Fibroblast of the aortic adventitia (primary cell): Measurements from ENCODE around the gene CST6. TPM values are rescaled to one million over a fixed set of nuclear protein-coding genes. Genes with fewer than 3 reads are reported as not detected.
"Not testable (repeated sequence)": the region's sequence is repeated elsewhere in the genome, so short reads cannot be mapped to it uniquely, and the experiment has no call there.

Source experiments
- DNase-seq: peaks from one replicate; pipeline ENCODE4 v3.0.0-alpha.2; 2010; ENCODE audit warnings: low read depth
- H3K4me3 ChIP-seq: 2 replicates; pipeline ENCODE4 v1.5.1; 2011; ENCODE audit warnings: low read depth, mild to moderate bottlenecking, control low read depth, low read length, moderate library complexity
- CTCF ChIP-seq: IDR thresholded peaks from 2 replicates; pipeline ENCODE4 v1.5.1; 2011; ENCODE audit warnings: mild to moderate bottlenecking, low read length, control low read depth, inconsistent platforms; ENCODE audit not compliant: insufficient read depth
- total RNA-seq: library from RNA; depleted of rRNA; stranded (reverse); fragments of >200 nt; gene quantifications from 2 replicates; pipeline ENCODE4 v1.2.3, GENCODE V29; 2012; ENCODE audit warnings: low replicate concordance

The CST6 gene
- total RNA-seq, 1 donor = 1.7 TPM

DNA sequence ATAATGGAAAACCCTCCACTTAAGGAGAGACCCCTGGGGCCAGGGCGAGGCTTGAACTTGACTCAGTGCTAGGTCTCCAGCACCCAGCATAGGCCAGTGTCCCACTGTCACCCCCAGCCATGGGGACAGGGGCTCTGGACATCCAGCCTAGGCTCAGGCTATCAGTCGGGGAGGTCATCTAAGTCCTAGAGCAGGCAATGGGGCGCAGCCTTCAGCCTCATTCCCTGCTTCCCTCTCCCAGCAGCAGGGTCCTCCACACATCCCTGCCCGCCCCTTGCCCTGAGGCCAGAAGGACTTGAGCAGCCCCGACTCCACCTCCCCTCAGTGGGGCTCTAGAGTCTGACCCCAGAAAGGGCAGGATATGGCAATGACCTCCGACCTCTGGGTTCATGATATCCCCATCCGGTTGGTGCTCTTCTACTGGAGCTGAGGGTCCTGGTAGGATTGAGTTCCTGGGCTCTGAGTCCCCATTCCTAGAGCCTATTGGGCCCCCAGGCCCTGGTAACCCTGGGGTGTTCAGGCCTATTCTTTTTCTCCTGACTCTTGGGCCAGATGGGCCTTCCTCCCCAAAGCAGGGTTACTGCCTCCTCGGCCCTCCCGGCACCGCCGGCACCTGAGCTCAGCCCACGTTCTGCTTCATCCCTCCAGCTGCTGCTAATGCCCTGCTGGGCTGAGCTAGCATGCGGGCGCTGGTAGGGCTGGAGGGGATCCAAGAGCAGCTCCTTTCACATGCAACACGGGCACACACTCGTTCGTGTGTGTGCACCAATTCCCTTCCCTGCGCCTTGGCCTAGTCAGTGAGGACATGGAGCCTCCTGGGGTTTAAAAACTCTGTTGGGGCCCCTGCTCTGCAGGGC, 4.4 kb downstream of the CST6 start:
- TF ChIP-seq CTCF = no peak
- no peak overlapping the region for H3K4me3 ChIP-seq
- no peak for DNase-seq

- no peak for TF ChIP-seq CTCF
- no peak for DNase-seq
- H3K4me3 ChIP-seq = no peak overlapping the region
Measured at GRCh38 chr11:66016793-66017177, 5.0 kb downstream of the CST6 start.

DNA sequence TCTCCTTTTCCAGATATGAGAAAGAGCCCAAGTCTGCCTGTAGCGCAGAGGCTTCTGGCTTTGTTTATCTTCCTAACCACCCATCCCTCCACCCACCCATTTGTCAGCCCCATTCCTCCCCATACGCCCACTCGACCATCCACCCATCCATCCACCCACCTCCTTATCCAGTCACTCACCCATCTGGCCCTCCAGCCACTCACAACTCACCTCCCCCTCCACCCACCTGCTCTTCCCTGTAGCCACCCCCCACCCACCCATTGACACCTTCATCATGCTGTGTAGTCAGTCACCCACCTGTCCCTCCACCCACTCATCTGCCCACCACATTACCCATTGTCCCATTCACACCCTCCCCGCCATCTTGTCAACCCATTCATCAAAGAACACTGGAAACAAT, 5.5 kb downstream of the CST6 start:
- no peak for DNase-seq
- no peak for TF ChIP-seq CTCF
- no peak overlapping the region for H3K4me3 ChIP-seq

- no peak overlapping the region for H3K4me3 ChIP-seq
- TF ChIP-seq CTCF = no peak
- no peak for DNase-seq
Measured at GRCh38 chr11:66020212-66020611, 8.4 kb downstream of the CST6 start.

DNA sequence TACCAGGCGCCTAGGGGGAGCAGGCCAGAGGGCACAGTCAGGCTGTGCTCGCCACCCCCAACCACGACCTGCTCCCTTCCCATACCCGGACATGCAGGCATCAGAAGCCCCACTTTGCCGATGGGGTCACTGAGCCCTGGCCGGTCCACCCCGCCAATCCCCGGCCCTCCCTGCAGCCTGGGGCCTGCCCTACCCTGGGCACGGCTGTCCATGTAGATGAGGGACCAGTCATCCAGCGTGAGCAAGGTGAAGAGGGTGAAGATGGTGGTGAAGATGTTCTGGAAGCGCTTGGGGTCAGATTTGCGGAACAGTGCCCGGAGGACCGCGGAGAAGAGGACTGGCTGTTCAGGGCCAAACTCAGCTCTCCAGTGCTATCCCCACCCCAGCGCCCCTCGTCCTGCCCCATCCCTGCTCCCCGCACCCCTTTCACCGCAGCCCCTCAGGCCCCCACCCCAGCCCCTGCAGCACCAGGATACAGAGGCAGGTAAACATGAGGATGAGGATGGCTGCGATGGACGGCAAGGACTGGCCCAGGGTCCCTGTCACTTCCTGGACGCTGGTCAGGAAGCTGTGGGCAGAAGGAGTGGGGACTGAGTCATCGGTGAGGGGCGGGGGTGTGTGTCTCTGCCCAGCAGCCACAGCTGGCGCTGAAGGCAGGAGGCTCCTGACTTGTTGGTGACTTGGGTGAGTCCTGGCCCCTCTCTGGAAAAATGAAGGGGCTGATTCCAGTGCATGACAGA, 9.0 kb downstream of the CST6 start:
- TF ChIP-seq CTCF = no peak
- no peak overlapping the region for H3K4me3 ChIP-seq
- DNase-seq = peak; percentile 51

- DNase-seq = peak; percentile 55
- TF ChIP-seq CTCF = peak; percentile 95
- H3K4me3 ChIP-seq = peak overlapping the region; percentile 17
Measured at GRCh38 chr11:66022401-66023185, 10.8 kb downstream of the CST6 start.

DNA sequence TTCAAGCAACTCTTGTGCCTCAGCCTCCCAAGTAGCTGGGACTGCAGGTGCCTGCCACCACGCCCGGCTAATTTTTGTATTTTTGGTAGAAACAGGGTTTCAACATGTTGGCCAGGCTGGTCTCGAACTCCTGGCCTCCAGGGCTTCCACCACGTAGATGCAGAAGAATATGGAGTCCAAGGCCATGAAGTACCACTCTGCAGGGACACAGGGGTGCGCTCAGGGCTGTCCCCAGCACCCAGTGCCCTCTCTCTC, 11.3 kb downstream of the CST6 start:
- H3K4me3 ChIP-seq, DNase-seq: not testable (repeated sequence)
